ENCODE measurements around the gene LAP3.

- no peak for TF ChIP-seq TAF1 (IDR thresholded peaks at IDR 0.05; ENCODE audit: borderline replicate concordance, insufficient read depth, low read length)
- TF ChIP-seq POLR2AphosphoS5 (IDR thresholded peaks at IDR 0.05; ENCODE audit: low read depth, low read length): no peak
- TF ChIP-seq SIN3A (IDR thresholded peaks at IDR 0.05; ENCODE audit: borderline replicate concordance, insufficient read depth, low read length): no peak
These were observed 4.0 kb downstream of the LAP3 start for GRCh38 chr4:17580969-17581368.

Measured in PFSK-1 (cell line).